DMS153 treated with DMSO at 0.1 percent for 48 hours (cell line): ENCODE measurements around the gene TRIM54.

Source experiments
- DNase-seq: peaks from one replicate; lab custom pipeline; 2025; ENCODE audit not compliant: unreplicated experiment; lab: John Stamatoyannopoulos, UW

The TRIM54 gene

DNA sequence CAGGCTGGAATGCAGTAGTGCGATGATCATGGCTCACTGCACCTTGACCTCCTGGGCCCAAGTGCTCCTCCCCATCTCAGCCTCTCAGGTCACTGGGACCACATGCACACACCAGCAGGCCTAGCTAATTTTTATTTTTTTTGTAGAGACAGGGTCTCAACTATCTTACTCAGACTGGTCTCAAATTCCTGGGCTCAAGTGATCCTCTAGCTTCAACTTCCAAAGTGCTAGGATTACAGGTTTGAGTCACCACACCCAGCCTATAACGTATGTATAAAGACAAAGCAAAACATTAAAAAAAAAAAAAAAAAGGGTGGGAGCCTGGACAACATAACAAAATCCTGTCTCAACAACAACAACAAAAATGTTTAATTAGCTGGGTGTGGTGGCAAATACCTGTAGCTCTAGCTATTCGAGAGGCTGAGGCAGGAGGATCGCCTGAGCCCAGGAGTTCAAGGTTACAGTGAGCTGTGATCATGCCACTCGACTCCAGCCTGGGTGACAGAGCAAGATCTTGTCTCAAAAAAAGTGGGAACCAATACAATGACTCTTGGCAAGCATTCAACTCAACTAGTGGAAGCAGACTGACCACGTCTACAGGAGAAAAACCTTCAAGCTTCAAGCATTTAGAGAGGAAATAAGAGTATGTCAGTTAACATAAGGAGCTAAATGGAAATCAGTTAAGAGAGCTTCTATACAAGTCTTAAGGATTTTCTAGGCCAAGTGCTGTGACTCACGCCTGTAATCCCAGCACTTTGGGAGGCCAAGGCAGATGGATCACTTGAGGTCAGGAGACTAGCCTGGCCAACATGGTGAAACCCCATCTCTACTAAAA is 71.8 kb downstream of the TRIM54 start:
- DNase-seq, result no peak

DNA sequence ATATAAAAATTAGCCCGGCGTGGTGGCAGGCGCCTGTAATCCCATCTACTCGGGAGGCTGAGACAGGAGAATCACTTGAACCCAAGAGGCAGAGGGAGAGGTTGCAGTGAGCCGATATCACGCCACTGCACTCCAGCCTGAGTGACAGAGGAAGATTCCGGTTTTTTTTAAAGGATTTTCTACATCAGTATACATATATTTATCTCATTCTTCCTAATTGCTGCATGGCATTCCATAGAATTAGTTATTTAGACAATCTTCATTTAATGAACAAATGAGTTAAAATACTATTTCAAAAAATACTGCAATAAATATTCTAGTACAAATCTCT is 72.3 kb downstream of the TRIM54 start:
- DNase-seq, result no peak

DNA sequence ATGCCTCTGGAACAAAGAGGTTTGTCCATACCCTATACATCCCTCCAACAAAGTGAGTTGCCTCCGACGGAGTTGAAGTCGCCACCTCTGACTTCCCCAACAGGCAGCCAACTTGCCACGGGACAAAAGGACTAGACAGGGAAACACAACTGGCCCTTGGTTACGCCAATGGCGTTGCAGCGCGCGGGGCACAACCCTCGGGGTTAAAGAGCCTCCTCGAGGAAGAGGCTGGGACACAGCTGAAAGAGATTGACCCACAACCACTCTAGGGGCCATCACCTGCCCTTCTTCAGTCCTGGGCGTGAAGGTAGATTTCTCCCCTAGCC is 73.8 kb downstream of the TRIM54 start:
- no peak for DNase-seq

DNA sequence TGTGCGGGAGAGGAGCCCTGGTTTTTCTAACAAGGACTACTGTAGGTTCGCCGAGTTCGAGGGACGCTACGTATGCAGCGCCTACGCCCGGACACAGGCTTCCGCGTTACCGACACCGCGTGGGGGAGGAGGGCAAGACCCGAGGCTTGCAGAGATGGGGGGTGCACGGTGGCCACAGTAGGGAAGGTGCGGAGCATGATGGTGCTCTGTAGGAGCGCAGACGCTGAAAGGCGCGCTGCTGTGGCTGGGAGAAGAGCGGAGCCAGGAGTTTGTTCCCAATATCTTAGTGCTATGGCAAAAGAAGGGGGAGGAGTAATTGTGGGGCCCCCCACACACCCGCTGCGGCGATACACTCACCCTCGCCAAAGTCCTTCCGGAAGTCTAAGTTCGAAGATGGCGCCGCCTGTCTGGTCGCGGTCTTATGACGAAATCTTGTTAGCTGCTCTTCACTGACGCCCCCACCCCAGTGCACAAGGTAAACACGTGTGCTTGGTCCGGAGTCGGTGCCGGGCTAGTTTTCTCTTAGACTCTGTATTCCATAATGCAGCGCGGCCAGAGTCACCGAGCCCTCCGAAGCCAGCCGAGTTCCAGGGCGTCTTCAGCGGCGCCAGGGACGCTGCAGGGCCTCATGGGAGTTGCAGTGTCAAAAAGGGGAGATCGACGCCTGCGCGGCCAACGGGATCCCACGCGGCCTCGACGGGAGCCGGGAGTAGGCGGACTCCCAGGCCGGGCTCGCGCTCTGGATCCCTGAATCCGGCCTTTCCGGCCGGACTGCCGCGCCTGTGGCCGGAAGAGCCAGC is 74.4 kb downstream of the TRIM54 start, which contains the start of gene GTF3C2:
Gene GTF3C2 (minus strand): TSS at position 383 of the 800 bp plus-strand sequence. CDS start 13,210 bp downstream, outside the sequence.
- DNase-seq, result peak; percentile 92
